GM15510 (cell line): ENCODE results near the gene BORCS8.

Experiments
- POLR2A ChIP-seq: IDR thresholded peaks from 3 replicates; pipeline ENCODE4 v1.6.1; 2011; ENCODE audit warnings: borderline replicate concordance; ENCODE audit not compliant: insufficient read length; ENCODE audit errors: extremely low read depth

The BORCS8 gene

DNA sequence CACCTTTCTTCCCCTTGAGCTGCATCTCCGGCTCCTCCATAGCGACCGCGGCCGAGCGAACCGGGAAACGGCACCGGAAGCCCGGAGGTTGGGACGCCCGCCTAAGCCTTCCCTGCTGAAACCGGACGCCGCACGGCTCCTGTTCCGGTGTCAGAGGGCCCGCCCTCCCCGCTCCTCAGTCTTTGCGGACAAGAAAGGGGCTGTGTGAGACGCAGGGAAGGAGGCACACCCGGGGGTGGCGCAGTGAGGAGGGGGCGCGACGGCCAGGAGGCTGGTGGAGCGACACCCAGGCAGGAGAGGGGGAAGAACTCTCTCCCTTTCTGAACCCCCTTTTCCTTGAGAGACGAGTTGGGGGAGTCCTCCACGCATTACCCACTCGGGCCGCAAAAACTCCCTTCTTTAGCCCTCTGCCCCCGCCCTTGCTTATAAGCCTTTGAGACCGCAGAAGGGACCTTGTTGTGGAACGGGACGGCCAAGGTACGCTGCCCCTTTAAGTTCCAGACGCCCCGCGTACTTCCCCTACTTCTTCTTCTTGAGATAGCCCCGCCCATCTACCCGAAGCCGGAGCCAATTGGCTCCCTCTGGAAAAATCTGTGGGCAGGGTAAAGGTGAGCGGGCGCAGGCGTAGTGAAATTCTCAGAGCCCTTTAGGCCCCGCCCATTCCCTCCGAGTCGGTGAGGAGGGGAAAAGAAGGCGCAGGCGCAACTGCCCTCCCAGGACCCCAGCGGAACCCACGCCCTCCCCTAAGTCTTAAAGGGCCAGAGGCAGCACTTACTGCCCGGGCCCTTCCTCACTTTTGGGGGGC lies at the start of gene BORCS8, which contains the start of gene RFXANK:
TSS of gene BORCS8 (minus strand) at position 75 of the 805 bp plus-strand sequence. CDS start at position 40, 35 bp downstream.
TSS of gene RFXANK (plus strand) at position 181 of the 805 bp plus-strand sequence. CDS start 1,689 bp downstream, outside the sequence.
- TF ChIP-seq POLR2A: peak; percentile 66

DNA sequence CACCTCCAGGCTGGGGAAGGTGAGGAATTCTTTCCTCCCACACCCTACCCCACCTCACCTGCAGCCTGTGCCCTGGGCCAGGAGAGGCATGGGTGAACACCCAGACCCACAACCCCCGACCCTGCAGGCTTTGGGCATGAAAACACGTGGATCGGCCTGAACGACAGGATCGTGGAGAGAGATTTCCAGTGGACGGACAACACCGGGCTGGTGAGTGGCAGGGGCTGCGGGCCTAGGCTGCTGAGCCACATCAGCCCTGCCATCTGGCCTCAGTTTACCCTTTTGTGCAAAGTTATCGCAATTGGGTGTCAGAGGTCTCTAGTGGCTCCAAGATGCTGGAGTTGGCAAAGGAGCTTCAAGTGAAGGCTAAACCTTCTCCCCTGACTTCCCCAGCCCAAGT lies 48.5 kb upstream of the BORCS8 start:
- TF ChIP-seq POLR2A: no peak

DNA sequence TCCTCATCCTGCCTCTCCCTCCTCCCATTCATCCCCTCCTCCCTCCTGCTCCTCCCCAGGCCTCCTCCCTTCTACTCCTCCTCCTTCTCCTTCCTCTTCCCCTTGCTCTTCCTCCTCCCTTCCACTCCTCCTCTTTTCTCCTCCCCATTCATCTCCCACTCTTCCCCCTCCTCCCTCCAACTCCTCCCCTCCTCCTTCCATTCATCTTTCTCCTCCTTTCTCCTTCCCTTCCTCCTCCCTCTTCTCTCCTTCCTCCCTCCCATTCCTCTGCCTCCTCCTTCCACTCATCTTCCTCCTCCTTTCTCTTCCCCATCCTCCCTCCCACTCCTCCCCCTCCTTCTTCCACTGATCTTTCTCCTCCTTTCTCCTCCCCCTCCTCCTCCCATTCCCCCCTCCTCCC lies 47.7 kb upstream of the BORCS8 start:
- TF ChIP-seq POLR2A: no peak

DNA sequence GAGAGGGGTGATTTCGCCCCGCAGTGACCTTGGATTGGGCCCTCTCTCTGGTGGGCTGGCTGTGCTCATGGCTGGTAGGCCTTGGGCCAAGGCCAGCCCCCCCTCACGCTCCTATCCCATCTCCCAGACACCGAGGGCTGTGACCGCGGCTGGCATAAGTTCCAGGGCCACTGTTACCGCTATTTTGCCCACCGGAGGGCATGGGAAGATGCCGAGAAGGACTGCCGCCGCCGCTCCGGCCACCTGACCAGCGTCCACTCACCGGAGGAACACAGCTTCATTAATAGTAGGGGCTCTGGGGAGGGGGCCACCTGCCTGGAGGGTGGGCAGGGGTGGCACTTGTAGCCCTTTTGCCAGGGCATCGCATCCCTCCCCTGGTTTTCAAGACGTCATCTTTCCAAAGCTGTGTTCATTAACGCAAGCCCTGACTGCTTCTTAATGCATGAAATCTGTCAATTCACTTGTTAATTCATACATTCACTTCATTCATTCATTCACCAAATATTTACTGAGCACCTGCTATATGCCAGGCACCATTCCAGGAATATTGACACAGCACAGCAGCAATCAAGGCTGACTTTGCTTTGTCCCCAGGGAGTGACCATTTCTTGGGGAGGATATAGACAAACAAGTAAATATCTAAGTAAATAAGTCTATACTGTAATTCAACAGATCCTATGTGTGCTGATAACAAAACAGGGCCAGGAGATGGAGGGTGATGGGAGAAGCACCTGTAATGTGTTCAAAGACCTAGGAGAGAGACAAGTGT lies 46.4 kb upstream of the BORCS8 start:
- no peak for TF ChIP-seq POLR2A

DNA sequence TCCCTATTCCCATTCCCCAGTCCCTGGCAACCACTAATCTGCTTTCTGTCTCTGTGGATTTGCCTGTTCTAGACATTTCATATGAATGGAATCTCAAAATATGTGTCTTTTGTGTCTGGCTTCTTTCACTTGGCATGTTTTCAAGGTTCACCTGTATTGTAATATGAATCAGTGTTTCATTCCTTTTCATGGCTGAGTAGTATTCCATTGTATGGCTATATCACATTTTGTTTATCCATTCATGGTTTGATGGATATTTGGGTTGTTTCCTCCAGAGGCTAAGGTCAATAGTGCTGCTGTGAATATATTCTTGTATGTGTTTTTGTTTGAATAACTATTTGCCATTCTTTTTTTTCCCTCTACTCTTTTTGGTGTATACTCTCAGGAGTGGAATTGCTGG lies 44.2 kb upstream of the BORCS8 start:
- TF ChIP-seq POLR2A: no peak

DNA sequence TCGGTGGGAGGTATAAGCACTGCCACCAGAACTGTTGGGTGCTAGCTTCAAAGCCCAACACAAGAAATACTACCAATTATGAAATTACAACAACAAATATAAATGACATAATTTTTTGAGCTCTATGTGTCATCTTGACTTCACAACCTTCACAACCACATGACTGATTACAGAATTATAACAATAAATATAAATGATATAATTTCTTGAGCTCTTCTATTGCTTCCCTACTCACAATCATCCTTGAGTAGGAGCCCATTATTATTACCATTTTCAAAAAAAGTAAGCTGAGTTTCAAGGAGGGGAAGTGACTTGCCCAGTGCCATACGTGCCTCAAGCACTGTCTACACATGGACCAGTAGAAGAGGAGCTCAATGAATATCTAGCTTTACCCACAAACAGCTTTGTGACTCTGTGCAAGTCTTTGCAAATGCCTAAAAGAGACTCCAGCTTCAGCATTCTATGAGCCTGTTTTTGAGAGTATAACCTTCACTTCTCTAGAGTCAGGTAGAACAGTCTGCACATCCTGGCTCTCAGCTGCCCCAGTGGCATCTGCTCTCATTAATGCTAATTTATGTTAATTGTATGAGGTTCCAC lies 42.4 kb upstream of the BORCS8 start:
- TF ChIP-seq POLR2A: no peak

DNA sequence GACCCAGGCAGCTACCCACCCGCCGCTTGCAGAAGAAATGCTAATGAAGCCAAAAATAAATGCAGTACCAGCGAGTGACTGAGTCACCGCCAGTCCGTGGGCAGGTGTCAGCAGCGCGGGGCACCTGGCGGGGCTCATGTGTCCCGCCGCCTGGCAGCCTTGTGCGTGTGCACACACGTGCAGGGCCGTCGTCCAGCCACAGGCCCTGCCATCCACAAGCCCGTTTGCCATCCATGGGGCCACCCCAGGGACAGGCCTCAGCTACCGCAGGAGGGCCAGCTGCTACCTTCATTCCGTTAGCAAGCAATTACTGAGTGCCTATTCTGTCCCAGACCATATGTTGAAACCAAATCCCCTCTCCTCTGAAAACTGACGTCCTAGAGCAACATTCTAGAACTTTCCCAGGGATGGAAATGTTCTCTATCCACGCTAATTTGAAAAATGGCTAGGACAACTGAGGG lies 40.3 kb upstream of the BORCS8 start:
- no peak for TF ChIP-seq POLR2A

DNA sequence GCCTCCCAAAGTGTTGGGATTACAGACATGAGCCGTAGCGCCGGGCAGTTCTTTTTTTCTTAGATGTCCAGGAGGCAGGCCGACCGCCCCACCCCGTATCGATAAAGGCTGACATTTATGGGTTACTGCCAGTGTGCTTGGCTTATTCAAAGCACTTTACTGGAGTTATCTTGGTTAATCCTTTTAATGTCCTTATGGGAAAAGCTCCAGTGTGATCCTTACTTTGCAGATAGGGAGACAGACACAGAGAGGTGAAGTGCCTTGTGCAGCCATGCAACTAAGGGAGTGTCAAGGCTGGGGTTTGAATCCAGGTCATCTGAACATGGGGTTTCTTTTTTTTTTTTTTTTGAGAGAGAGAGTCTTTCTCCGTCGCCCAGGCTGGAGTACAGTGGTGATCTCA lies 39.0 kb upstream of the BORCS8 start:
- TF ChIP-seq POLR2A: no peak

DNA sequence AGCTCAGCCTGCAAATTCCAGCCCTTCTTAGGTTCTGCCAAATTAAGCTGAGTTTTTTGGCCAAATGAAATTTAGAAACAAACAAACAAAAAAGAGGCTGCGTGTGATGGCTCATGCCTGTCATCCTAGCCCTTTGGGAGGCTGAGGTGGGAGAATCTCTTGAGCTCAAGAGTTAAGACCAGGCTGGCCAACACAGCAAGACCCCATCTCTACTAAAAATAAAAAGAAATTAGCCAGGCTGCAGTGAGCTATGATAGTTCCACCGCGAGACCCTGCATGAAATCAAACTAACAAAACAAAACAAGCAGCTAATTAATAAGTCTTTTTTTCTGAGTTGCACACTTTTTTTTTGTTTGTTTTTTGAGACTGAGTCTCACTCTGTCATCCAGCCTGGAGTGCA lies 37.7 kb upstream of the BORCS8 start:
- no peak for TF ChIP-seq POLR2A

DNA sequence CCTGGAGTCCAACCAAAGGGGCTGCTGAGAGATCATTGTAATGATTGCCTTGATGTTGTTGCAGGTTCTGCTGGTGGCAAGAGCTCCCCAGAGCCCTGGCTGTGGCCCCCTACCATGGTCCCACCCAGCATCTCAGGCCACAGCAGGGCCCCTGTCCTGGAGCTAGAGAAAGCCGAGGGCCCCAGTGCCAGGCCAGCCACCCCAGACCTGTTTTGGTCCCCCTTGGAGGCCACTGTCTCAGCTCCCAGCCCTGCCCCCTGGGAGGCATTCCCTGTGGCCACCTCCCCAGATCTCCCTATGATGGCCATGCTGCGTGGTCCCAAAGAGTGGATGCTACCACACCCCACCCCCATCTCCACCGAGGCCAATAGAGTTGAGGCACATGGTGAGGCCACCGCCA lies 35.3 kb upstream of the BORCS8 start:
- TF ChIP-seq POLR2A: no peak

DNA sequence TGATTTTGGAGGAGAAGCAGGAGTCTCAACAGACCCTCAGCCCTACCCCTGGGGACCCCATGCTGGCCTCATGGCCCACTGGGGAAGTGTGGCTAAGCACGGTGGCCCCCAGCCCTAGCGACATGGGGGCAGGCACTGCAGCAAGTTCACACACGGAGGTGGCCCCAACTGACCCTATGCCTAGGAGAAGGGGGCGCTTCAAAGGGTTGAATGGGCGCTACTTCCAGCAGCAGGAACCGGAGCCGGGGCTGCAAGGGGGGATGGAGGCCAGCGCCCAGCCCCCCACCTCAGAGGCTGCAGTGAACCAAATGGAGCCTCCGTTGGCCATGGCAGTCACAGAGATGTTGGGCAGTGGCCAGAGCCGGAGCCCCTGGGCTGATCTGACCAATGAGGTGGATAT lies 34.7 kb upstream of the BORCS8 start:
- TF ChIP-seq POLR2A: no peak

DNA sequence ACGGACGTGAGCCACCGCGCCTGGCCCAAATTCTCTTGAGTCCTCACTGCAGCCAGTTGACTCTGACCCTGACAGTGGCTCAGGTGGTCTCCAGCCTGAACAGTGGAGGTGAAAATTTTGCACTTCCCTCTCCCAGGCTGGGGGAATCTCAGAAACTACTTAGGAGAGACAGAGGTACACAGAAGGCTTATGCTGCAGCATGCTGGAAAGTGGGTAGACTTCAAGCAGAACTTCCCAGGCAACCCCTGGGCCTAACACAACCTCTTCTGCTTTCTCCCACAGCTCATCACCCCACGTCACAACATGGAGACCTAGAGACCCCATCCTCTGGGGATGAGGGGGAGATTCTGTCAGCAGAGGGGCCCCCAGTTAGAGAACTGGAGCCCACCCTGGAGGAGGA lies 34.3 kb upstream of the BORCS8 start:
- TF ChIP-seq POLR2A: no peak

DNA sequence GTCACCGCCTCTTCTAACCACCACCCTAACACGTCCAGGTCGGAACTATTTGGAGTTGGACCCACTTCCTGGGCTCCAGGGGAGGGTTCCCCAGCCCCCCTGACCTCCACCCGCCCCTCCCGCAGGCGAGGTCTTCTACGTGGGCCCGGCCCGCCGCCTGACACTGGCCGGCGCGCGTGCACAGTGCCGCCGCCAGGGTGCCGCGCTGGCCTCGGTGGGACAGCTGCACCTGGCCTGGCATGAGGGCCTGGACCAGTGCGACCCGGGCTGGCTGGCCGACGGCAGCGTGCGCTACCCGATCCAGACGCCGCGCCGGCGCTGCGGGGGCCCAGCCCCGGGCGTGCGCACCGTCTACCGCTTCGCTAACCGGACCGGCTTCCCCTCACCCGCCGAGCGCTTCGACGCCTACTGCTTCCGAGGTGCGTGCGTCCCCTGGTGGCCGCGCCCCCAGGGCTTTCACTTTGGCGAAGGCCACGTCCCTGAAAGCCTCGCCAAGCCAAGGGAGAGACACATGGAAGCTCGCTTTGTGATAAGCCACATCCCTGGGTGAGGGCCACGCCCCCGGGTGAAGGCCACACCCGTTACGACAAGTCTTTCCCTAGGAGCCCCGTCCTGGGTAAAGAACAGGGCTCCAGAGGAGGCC lies 33.0 kb upstream of the BORCS8 start:
- TF ChIP-seq POLR2A: no peak

DNA sequence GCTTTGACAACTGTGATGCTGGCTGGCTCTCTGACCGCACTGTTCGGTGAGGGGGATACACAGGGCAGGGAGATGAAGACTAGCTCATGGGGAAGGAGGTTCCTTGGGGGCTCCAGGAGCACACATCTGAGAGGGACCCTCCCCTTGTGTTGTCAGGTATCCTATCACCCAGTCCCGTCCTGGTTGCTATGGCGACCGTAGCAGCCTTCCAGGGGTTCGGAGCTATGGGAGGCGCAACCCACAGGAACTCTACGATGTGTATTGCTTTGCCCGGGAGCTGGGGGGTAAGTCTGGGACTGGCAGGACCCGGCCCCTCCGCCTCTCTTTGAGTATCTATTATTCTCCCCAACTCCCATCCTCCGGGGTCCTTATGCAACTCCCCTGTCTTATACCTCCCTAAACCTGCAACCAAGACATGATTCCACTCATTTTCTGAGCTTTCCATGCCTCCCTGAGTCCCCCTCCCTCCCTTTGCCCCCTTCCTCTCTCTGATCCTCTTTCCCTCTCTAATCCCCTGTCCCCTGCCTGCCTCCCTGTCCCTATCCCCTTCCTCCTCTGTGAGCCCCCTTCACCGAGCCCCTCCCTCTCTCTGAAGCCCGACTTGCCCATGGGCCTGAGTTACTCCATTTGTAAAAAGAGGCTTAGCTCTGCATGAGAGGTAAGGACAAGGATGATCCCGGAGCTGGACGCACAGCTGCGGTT lies 32.3 kb upstream of the BORCS8 start:
- no peak for TF ChIP-seq POLR2A
